Measurements from ENCODE around the gene ABCB8.

DNA sequence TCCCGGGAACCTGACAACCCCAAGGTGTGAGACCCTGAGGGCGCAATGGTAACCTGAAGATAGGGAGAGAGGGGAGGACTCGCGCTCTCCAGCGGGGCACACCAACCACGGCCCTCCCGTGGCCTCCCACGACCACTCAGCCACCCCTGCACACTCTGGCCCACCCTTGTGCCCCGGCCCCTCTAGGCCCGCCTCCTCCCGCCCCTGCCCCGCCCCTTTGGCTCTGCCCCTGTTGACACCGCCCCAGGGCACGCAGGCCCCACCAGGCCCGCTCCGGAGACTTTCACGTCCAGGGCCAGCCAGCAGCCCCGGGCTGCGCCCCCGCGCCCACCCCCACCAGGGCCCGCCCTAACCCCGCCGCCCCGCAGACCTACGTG is 14.9 kb upstream of the ABCB8 start:
- no peak for TF ChIP-seq POLR2A (IDR thresholded peaks at IDR 0.05)
- TF ChIP-seq, protein P1, sequence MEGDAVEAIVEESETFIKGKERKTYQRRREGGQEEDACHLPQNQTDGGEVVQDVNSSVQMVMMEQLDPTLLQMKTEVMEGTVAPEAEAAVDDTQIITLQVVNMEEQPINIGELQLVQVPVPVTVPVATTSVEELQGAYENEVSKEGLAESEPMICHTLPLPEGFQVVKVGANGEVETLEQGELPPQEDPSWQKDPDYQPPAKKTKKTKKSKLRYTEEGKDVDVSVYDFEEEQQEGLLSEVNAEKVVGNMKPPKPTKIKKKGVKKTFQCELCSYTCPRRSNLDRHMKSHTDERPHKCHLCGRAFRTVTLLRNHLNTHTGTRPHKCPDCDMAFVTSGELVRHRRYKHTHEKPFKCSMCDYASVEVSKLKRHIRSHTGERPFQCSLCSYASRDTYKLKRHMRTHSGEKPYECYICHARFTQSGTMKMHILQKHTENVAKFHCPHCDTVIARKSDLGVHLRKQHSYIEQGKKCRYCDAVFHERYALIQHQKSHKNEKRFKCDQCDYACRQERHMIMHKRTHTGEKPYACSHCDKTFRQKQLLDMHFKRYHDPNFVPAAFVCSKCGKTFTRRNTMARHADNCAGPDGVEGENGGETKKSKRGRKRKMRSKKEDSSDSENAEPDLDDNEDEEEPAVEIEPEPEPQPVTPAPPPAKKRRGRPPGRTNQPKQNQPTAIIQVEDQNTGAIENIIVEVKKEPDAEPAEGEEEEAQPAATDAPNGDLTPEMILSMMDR (IDR thresholded peaks at IDR 0.05) = no peak
- TF ChIP-seq EP300 (IDR thresholded peaks at IDR 0.05) = no peak
